H1 (cell line): ENCODE results near the gene NEURL1. TPM values are rescaled to one million over a fixed set of nuclear protein-coding genes. Genes with fewer than 3 reads are reported as not detected.
"Not testable (repeated sequence)": the region's sequence is repeated elsewhere in the genome, so short reads cannot be mapped to it uniquely, and the experiment has no call there.

ENCODE experiments used
- CTCF ChIA-PET: fragments of 300-600 bp; sonication (Branson Sonifier 250); formaldehyde crosslinking; loops from one replicate; lab custom pipeline; 2021; ENCODE audit not compliant: partially characterized antibody; lab: Charles Lee
- POLR2A ChIA-PET: fragments of 300-600 bp; sonication (Branson Sonifier 250); formaldehyde crosslinking; loops from one replicate; lab custom pipeline; 2021; ENCODE audit warnings: inconsistent platforms; ENCODE audit not compliant: partially characterized antibody; lab: Charles Lee
- DNase-seq, 2 experiments: peaks; one replicate each; pipeline versions ENCODE4 v3.0.0 to v3.0.0-alpha.2; 2010 to 2022; ENCODE audit warnings: low spot score in 2 of 2, low read depth in 1 of 2, mixed read lengths in 1 of 2
- FAIRE-seq: peaks from 2 replicates; lab custom pipeline; 2011; peaks lifted over from hg19 to GRCh38; lab: Jason Lieb, UNC
- H2AFZ ChIP-seq: 2 replicates; pipeline ENCODE4 v1.8.1; 2012; ENCODE audit warnings: low read length, inconsistent platforms
- H2AK5ac ChIP-seq: 2 replicates; pipeline ENCODE4 v1.6.1; 2013; ENCODE audit warnings: low read depth, low read length
- H2BK120ac ChIP-seq: replicated peaks from 2 replicates; pipeline ENCODE3; 2013; ENCODE audit warnings: low read depth, low read length, inconsistent platforms
- H2BK12ac ChIP-seq: 2 replicates; pipeline ENCODE4 v1.6.1; 2013; ENCODE audit warnings: low read depth, low read length
- H2BK15ac ChIP-seq: 2 replicates; pipeline ENCODE4 v1.6.1; 2013; ENCODE audit warnings: low read length
- H2BK20ac ChIP-seq: 2 replicates; pipeline ENCODE4 v1.6.1; 2013; ENCODE audit warnings: low read length
- H2BK5ac ChIP-seq: 2 replicates; pipeline ENCODE4 v1.6.1; 2013; ENCODE audit warnings: low read depth, low read length
- H3K14ac ChIP-seq: 2 replicates; pipeline ENCODE4 v1.6.1; 2013; ENCODE audit warnings: inconsistent platforms; ENCODE audit not compliant: insufficient read length
- H3K18ac ChIP-seq: 2 replicates; pipeline ENCODE4 v1.6.1; 2013; ENCODE audit warnings: low read length; ENCODE audit errors: extremely low read depth
- H3K23ac ChIP-seq: 2 replicates; pipeline ENCODE4 v1.6.1; 2013; ENCODE audit warnings: inconsistent platforms; ENCODE audit not compliant: insufficient read length
- H3K23me2 ChIP-seq: 2 replicates; pipeline ENCODE4 v1.6.1; 2013; ENCODE audit warnings: low read depth, low read length
- H3K27ac ChIP-seq: 2 replicates; pipeline ENCODE4 v1.6.1; 2011; ENCODE audit warnings: low read depth, low read length, inconsistent platforms
- H3K27me3 ChIP-seq, 4 experiments: replicated peaks in 1 of 4; 1 replicate in 1 of 4; 2 replicates in 3 of 4; pipeline versions ENCODE4 v1.6.1 to v1.8.1; 2011 to 2013; ENCODE audit warnings: low read length in 3 of 4, mild to moderate bottlenecking in 3 of 4, inconsistent platforms in 2 of 4, mixed read lengths in 2 of 4, moderate library complexity in 1 of 4; ENCODE audit not compliant: control insufficient read depth in 3 of 4, insufficient read depth in 3 of 4; ENCODE audit errors: extremely low read depth in 1 of 4
- H3K36me3 ChIP-seq, 4 experiments: 2 replicates each; pipeline versions ENCODE4 v1.6.1 to v1.8.1; 2011 to 2013; ENCODE audit warnings: mild to moderate bottlenecking in 4 of 4, low read length in 3 of 4, moderate library complexity in 2 of 4, control low read depth in 1 of 4, inconsistent platforms in 1 of 4; ENCODE audit not compliant: insufficient read depth in 4 of 4, control insufficient read depth in 2 of 4
- H3K4ac ChIP-seq: replicated peaks from 2 replicates; pipeline ENCODE3; 2013; ENCODE audit warnings: low read length, low read depth, mixed read lengths, inconsistent platforms; ENCODE audit not compliant: insufficient read length
- H3K4me1 ChIP-seq, 4 experiments: replicated peaks in 1 of 4; 1 replicate in 1 of 4; 2 replicates in 3 of 4; pipeline versions ENCODE4 v1.6.1 to v1.8.1; 2011 to 2013; ENCODE audit warnings: low read length in 3 of 4, inconsistent platforms in 2 of 4, mixed read lengths in 1 of 4; ENCODE audit not compliant: insufficient read depth in 4 of 4, control insufficient read depth in 3 of 4
- H3K4me2 ChIP-seq, 2 experiments: 2 replicates each; pipeline versions ENCODE4 v1.6.1 to v1.8.1; 2011 to 2013; ENCODE audit warnings: low read depth in 2 of 2, low read length in 2 of 2, control low read depth in 1 of 2, inconsistent platforms in 1 of 2, mild to moderate bottlenecking in 1 of 2; ENCODE audit not compliant: insufficient read depth in 1 of 2
- H3K4me3 ChIP-seq, 4 experiments: fragments of 200-600, 300-600 bp in 1 of 4; sonication (generic), shearing (Covaris generic), sonication (Bioruptor Twin) in 1 of 4; 2 replicates each; pipeline versions ENCODE4 v1.5.1 to v1.8.1; 2011 to 2016; ENCODE audit warnings: low read length in 4 of 4, low read depth in 3 of 4, control low read depth in 2 of 4, inconsistent platforms in 2 of 4, mild to moderate bottlenecking in 2 of 4, mixed read lengths in 1 of 4, moderate library complexity in 1 of 4; ENCODE audit not compliant: insufficient read depth in 2 of 4; ENCODE audit errors: extremely low read depth in 1 of 4
- H3K56ac ChIP-seq: replicated peaks from 2 replicates; pipeline ENCODE3; 2013; ENCODE audit warnings: low read depth, mild to moderate bottlenecking, mixed read lengths, low read length, inconsistent platforms; ENCODE audit not compliant: insufficient read length
- H3K79me1 ChIP-seq: 2 replicates; pipeline ENCODE4 v1.6.1; 2013; ENCODE audit warnings: low read depth, low read length, control low read depth
- H3K79me2 ChIP-seq, 2 experiments: 2 replicates each; pipeline versions ENCODE4 v1.6.1 to v1.8.1; 2012 to 2013; ENCODE audit warnings: low read length in 2 of 2, mild to moderate bottlenecking in 2 of 2, inconsistent platforms in 1 of 2; ENCODE audit not compliant: insufficient read depth in 2 of 2, control insufficient read depth in 1 of 2
- H3K9ac ChIP-seq, 4 experiments: replicated peaks in 1 of 4; 1 replicate in 1 of 4; 2 replicates in 3 of 4; pipeline versions ENCODE4 v1.6.1 to v1.8.1; 2011 to 2013; ENCODE audit warnings: low read depth in 3 of 4, low read length in 3 of 4, control low read depth in 2 of 4, mild to moderate bottlenecking in 2 of 4, moderate library complexity in 2 of 4, inconsistent platforms in 1 of 4; ENCODE audit errors: extremely low read depth in 1 of 4
- H3K9me3 ChIP-seq, 2 experiments: 2 replicates each; pipeline versions ENCODE4 v1.6.1 to v1.8.1; 2012 to 2013; ENCODE audit warnings: mild to moderate bottlenecking in 2 of 2, moderate library complexity in 2 of 2, control low read depth in 1 of 2, inconsistent platforms in 1 of 2, low read depth in 1 of 2, low read length in 1 of 2, mixed read lengths in 1 of 2; ENCODE audit not compliant: insufficient read depth in 2 of 2
- H4K20me1 ChIP-seq, 2 experiments: replicated peaks in 1 of 2; 2 replicates each; pipeline versions ENCODE3 to v1.8.1; 2011 to 2013; ENCODE audit warnings: inconsistent platforms in 2 of 2, low read length in 2 of 2, mild to moderate bottlenecking in 1 of 2; ENCODE audit not compliant: insufficient read depth in 2 of 2, control insufficient read depth in 1 of 2
- H4K5ac ChIP-seq: 2 replicates; pipeline ENCODE4 v1.6.1; 2013; ENCODE audit warnings: low read length, low read depth, mixed read lengths, inconsistent platforms; ENCODE audit not compliant: insufficient read length
- H4K8ac ChIP-seq: 2 replicates; pipeline ENCODE4 v1.8.0; 2013; ENCODE audit warnings: mild to moderate bottlenecking, moderate library complexity, low read length, inconsistent platforms; ENCODE audit not compliant: insufficient read depth; ENCODE audit errors: extremely low read depth
- H4K91ac ChIP-seq: replicated peaks from 2 replicates; pipeline ENCODE3; 2013; ENCODE audit warnings: low read length, mixed read lengths, inconsistent platforms; ENCODE audit not compliant: insufficient read length
- NANOG ChIP-seq: IDR thresholded peaks from 2 replicates; pipeline ENCODE4 v1.6.1; 2011; ENCODE audit warnings: low read length, low read depth, mild to moderate bottlenecking, inconsistent platforms; ENCODE audit not compliant: insufficient read depth, poor library complexity, severe bottlenecking
- WGBS, 2 experiments: shearing (Covaris generic) in 1 of 2; methylation state at CpG; one replicate each; pipeline versions ENCODE4 v1.1.6 to v1.1.7; 2013 to 2015; ENCODE audit warnings: low lambda C conversion rate in 2 of 2, mixed read lengths in 2 of 2, inconsistent platforms in 1 of 2, low coverage in 1 of 2, missing lambda C conversion rate in 1 of 2; ENCODE audit not compliant: insufficient replicate concordance in 2 of 2, insufficient coverage in 1 of 2, insufficient read length in 1 of 2; ENCODE audit errors: extremely low coverage in 1 of 2, missing lambda C conversion rate in 1 of 2; 5-methylcytosine and 5-hydroxymethylcytosine counted together
- polyA plus RNA-seq, 7 experiments: library from polyadenylated mRNA; depleted of rRNA in 3 of 7; stranded (reverse) in 5 of 7; unstranded in 2 of 7; fragments of >200 nt in 5 of 7; fragments of 200-250 nt in 2 of 7; gene quantifications; 1 replicate in 5 of 7; 2 replicates in 1 of 7; 4 replicates in 1 of 7; pipeline versions ENCODE4 v1.2.1 to v1.2.3, GENCODE V29; 2011 to 2013; ENCODE audit warnings: missing spikeins in 2 of 7, mixed read lengths in 2 of 7
- total RNA-seq: library from RNA; stranded (reverse); fragmentation: NEBNext Ultra II Directional; extraction: Animal tissue kit (Norgen Biotek cat#: 25700); gene quantifications from 2 replicates; pipeline ENCODE4 v1.2.1, GENCODE V29; 2021

Gene NEURL1
- total and polyA plus RNA-seq, 2 of the 8 experiments (the other 6 are each of a cell fraction or from before 2014, with no cell fraction given), result 0.54 to 0.58 TPM

- no peak for TF ChIP-seq NANOG
These were observed 9.6 kb downstream of the NEURL1 start (continued) for GRCh38 chr10:103502849-103503660.

GRCh38 chr10:103503777-103504176 is 10.3 kb downstream of the NEURL1 start:
- WGBS, 2 experiments, result 85% methylated on average over 6 of the region's 6 CpGs; no CpG with 5 or more reads in 1 of the 2 experiments
- H3K27ac ChIP-seq, H3K23ac ChIP-seq, H3K27me3 ChIP-seq, H2BK15ac ChIP-seq, H3K14ac ChIP-seq, H2AK5ac ChIP-seq, H3K4me3 ChIP-seq, H3K79me2 ChIP-seq, H3K4ac ChIP-seq, H3K56ac ChIP-seq, H2BK20ac ChIP-seq, H2AFZ ChIP-seq, H3K79me1 ChIP-seq, H3K4me1 ChIP-seq, H2BK12ac ChIP-seq, H4K5ac ChIP-seq, H4K20me1 ChIP-seq, POLR2A ChIA-PET, H3K18ac ChIP-seq, H3K9ac ChIP-seq, H3K4me2 ChIP-seq, FAIRE-seq, H2BK120ac ChIP-seq, H3K9me3 ChIP-seq, H3K36me3 ChIP-seq, H4K8ac ChIP-seq, H3K23me2 ChIP-seq, H4K91ac ChIP-seq, DNase-seq, H2BK5ac ChIP-seq: not testable (repeated sequence)
- CTCF ChIA-PET, result interaction anchor here (0.6 to 5.4 kb wide), 8 partner anchors 13 to 126 kb away, joined by 3 to 37 read pairs (median 4); no protein-coding TSS in a partner anchor
